KG1 (cell line): ENCODE results near the gene ARHGEF37.
A peak's percentile ranks its signal among the peaks of the same experiment; 100 is the strongest.

Experiments
- DNase-seq: peaks from one replicate; lab custom pipeline; 2025; lab: John Stamatoyannopoulos, UW

The ARHGEF37 gene

DNA sequence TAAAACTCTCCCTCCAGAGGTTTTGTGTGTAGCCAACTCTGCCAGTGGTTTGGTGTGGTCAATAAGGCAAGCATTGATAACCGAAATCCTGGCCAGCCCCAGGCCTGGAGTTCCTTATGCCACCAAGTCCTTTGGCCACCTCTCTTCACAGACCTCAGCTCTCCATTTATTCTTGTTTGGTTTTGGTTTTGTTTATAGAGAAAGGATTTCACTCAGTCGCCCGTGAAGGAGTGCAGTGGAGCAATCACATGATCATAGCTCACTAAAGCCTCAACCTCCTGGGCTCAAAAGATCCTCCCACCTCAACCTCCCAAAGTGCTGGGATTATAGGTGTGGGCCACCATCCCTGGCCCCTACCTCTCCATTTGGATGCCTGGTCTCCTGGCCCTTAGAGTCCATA, 93.4 kb downstream of the ARHGEF37 start:
- no peak for DNase-seq

DNA sequence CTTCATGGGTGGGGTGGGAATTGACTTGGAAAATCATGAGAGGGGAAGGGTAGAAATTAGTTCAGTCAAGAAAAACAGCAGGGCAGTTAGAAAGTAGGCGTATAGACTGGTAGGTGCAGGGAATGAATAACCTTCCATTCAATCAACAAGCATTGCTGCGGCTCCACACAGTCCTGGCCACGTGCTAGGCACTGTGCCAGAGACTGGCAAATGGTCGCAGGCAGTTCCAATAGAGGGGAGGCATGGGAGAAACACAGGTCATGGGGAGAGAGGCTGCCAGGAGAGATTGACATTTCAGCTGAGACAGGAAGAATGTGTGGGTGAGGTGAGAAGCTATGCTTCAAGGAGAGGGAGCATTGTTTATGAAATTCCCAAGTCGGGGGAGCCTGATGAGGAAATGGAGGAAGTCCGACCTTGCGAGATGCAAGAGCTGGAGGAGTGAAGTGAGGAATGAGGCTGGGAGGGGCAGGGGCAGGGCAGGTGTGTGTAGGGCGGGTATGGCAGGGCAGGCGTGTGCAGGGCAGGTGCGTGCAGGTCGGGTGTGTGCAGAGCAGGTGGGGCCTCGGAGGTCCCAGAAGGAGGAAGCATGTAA, 94.4 kb downstream of the ARHGEF37 start:
- DNase-seq: no peak

DNA sequence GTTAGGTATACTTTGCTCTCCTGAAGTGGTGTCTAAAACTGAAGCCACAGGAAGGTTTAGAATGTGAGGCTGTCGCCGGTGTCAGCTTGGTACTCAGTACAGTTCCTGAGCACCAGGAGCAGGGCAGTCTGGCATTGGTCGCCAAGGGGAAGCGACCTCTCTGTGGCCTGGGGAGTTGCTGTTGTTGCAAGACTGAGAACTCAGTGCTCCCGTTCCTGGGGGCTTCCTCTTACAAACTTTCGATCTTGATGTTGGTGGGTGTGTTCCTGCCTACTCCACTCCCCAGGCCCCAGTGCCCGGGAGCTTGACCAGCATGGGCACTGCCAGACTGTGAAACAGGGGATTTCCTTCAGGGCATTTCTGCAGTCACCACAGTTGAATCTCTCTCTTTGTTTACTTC, 96.4 kb downstream of the ARHGEF37 start:
- DNase-seq: no peak

DNA sequence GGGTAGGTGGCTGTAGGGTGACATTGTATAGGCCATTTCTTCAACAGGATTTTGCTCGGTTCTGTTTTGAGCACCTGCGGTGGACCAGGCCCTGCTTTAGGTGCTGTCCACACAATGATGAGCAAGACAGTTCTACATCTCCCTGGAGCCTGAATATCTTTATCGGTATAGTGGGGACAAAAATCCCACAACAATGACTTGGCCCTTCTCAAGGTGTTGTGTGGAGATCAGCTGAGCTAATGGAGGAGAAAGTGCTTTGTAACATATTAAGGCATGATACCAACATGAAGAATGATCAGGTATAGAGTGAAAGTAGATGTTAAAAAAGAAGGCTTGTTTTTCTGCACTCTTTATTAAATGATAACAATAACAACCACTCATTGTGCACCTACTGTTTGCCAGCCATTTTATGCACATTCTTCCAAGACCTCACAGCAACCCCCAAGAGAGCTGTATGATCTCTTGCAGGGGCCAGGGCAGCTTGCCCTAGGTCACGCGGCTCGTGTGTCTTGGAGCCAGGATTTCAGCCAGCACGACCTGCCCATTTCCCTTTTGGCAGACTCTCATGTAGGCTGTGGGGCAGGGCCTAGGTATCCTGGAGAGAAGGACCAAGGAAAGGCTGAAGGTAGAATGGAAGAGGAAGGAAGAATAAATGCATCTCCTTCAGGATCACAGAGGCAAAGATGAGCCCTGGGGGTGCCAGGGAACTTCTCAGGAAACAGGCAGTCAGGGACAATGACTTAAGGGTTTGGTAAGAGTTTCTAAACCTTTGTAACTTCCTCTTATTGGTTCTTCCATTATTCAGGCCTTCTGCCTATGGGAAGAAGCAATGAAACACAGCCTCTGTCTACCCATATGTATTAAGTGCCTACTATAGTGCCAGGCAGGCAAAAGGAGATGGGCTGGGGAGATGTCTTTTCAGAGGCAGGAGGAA, 98.8 kb downstream of the ARHGEF37 start:
- no peak for DNase-seq

DNA sequence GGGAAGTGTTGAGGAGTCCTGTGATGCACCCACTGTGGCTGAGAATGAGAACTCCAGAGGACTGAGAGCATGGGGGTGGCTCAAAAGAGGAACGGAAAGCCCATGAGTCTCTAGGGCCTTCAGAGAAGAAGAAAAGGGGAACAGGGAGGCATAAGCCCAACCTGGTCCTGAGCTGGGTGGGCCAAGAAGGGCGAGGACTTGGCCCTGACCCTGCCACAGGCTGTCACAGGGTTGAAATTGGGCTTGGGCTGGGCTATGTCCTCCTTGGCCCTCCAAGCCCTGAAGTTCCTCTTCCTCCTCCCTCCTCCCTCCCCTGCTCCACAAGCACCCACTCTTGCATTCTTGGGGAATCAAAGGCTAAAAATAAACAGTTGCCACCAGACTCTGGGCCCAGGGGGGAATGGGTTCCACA, 99.5 kb downstream of the ARHGEF37 start:
- peak; percentile 6 for DNase-seq

DNA sequence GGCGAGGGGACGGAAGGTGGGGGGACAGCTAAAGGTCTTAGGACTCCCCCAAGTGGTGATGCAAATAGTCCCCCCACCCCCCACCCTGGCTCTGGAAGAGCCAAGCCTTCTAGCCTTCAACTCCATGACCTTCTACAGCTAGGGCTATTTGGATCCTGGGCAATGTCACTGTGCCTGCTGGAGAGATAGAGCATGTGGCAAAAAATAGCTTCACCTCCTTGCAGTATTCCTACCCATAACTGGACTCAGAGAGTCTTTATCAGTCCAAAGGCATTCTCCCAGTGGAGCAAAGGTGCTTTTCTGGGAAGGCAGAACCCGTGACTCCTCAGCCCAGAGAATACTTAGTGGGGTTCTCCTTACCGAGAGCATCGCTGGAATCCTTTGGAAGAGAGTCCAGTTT, 100.0 kb downstream of the ARHGEF37 start:
- DNase-seq: no peak

DNA sequence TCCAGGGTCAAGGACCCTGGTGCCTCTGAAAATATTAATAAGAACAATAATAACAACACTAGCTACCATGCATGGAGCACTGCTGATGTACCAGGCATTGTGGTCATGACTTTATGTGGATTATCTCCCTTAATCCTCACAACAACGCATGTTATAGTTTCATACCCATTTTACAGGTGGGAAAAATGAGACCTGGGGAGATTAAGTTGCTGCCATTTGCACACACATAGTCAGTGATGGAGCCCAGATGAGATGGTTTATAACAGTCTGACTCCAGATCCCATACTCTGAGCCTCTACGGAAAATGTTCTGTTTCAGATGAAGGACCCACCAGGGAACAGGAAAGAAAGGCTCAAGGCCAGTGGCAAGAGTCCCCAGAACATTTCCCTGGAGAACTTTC, 100.6 kb downstream of the ARHGEF37 start:
- no peak for DNase-seq

DNA sequence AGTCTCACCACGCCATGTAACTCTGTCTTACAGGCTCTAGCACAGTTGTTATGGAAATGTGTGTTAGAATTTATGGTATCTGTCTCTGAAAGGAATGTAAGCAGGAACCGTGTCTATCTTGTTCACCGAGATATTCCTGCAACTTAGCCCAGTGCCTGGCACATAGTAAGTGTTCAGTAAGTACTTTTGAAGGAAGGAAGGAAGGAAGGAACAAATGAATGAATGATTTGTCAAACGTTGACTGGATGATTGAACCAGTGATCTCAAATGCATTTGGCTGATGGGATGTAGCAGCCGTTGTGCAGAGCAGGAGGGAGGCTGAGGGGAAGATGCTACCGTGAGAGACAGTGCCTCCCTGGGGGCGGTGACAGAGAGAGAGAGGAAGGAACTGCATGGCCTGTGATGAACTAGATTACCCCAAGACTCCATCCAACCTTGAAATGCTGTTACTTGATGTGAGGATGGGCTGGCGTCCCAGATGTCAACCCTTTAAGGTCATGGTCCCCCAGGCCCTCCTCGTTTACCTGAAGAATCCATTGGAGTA, 101.3 kb downstream of the ARHGEF37 start:
- no peak for DNase-seq

DNA sequence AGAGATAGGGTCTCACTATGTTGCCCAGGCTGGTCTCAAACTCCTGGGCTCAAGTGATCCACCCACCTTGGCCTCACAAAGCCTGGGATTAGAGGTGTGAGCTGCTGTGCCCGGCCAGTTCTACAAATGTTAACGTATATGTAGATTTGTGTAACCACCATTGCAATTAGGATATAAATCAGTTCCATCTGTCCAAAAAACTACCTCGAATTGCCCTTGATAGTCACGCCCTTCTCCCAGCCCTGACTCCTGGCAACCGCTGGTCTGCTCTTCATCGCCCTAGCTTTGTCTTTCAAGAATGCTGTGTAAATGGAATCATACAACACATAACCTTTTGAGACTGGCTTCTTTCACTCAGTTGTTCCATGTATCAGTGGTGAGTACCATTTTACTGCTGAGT, 102.7 kb downstream of the ARHGEF37 start:
- no peak for DNase-seq

DNA sequence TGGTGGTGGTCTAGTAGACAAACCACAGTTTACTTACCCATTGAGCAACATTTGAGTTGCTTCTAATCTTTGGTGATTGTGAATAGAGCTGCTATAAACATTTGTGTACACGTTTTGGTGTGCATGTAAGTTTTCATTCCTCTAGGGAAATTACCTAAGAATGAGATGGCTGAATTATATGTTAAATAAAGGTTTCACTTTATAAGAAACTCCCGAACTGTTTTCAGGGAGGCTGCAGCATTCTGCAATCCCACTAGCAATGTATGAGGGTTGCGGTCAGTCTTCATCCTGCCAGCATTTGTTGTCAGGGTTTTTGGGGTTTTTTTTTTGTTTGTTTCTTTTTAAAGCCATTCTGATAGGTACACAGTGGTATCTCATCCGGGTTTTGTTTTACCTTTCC, 103.1 kb downstream of the ARHGEF37 start:
- no peak for DNase-seq
